H1 (cell line): ENCODE data around the gene CEP41.

ENCODE experiments used
- CHD1 ChIP-seq: IDR thresholded peaks from 2 replicates; pipeline ENCODE4 v1.6.1; 2012; ENCODE audit warnings: low read depth, low read length, improper control_type of control experiment
- EP300 ChIP-seq, 2 experiments: IDR thresholded peaks; 1 replicate in 1 of 2; 2 replicates in 1 of 2; pipeline ENCODE4 v1.6.1; 2011 to 2012; ENCODE audit warnings: low read depth in 2 of 2, low read length in 2 of 2, mild to moderate bottlenecking in 2 of 2, borderline replicate concordance in 1 of 2, inconsistent platforms in 1 of 2, moderate library complexity in 1 of 2
- POLR2A ChIP-seq, 2 experiments: IDR thresholded peaks; 1 replicate in 1 of 2; 2 replicates in 1 of 2; pipeline ENCODE4 v1.6.1; 2011; ENCODE audit warnings: low read depth in 2 of 2, low read length in 2 of 2, mild to moderate bottlenecking in 2 of 2; ENCODE audit errors: control extremely low read depth in 1 of 2
- POLR2AphosphoS5 ChIP-seq: IDR thresholded peaks from 2 replicates; pipeline ENCODE4 v1.6.1; 2011; ENCODE audit warnings: low read depth, low read length
- RFX5 ChIP-seq: IDR thresholded peaks from 2 replicates; pipeline ENCODE4 v1.6.1; 2011; ENCODE audit warnings: low read depth, low read length, improper control_type of control experiment, borderline replicate concordance
- RNF2 ChIP-seq: fragments of 200-900, 300-1000 bp; sonication (generic); IDR thresholded peaks from 2 replicates; pipeline ENCODE4 v1.7.1; 2016; ENCODE audit warnings: borderline replicate concordance, low read depth, mild to moderate bottlenecking, antibody characterized with exemption, low read length; ENCODE audit not compliant: poor library complexity, severe bottlenecking; ENCODE audit errors: missing control alignments
- SIN3A ChIP-seq, 2 experiments: IDR thresholded peaks in 1 of 2; conservative IDR thresholded peaks in 1 of 2; 2 replicates each; pipeline ENCODE4 v1.6.1; 2011 to 2012; ENCODE audit warnings: low read length in 2 of 2, improper control_type of control experiment in 1 of 2, low read depth in 1 of 2, mild to moderate bottlenecking in 1 of 2
- TEAD4 ChIP-seq: IDR thresholded peaks from 2 replicates; pipeline ENCODE4 v1.6.1; 2012; ENCODE audit warnings: low read depth, low read length, inconsistent platforms, mixed read lengths
- YY1 ChIP-seq: IDR thresholded peaks from 2 replicates; pipeline ENCODE4 v1.6.1; 2011; ENCODE audit warnings: low read depth, mild to moderate bottlenecking, low read length
- TF ChIP-seq, protein P1 (sequence below), 3 experiments: IDR thresholded peaks; 1 replicate in 2 of 3; 2 replicates in 1 of 3; pipeline versions ENCODE4 v1.5.1 to v1.6.1; 2011; ENCODE audit warnings: low read length in 3 of 3, mild to moderate bottlenecking in 3 of 3, inconsistent platforms in 2 of 3, low read depth in 1 of 3, moderate library complexity in 1 of 3; ENCODE audit not compliant: insufficient read depth in 1 of 3; ENCODE audit errors: control extremely low read depth in 1 of 3
- TF ChIP-seq, protein P2 (sequence below): IDR thresholded peaks from 2 replicates; pipeline ENCODE4 v1.6.1; 2011; ENCODE audit warnings: low read length, improper control_type of control experiment

DNA sequence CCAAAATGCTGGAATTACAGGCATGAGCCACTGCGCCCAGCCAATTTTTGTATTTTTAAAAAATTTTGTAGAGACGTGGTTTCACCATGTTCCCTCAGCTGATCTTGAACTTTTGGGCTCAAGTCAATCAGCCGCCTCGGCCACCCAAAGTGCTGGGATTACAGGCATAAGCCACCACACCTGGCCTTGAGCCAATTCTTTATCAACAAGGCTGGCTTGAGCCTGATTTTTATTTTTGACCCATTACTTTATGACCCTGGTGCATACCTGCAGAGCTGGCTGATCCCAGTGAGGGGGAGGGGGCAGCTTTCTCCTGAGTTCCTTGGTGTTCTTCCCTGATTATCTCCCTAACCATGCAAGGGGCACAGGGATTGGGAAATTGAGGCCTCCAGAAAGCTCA is 76.4 kb downstream of the CEP41 start:
- TF ChIP-seq SIN3A (conservative IDR thresholded peaks at IDR 0.05 in 1 of 2, IDR thresholded peaks at IDR 0.05 in 1 of 2; ENCODE audit: low read depth in 1 of 2, low read length in 2 of 2), result no peak
- TF ChIP-seq, protein P1, sequence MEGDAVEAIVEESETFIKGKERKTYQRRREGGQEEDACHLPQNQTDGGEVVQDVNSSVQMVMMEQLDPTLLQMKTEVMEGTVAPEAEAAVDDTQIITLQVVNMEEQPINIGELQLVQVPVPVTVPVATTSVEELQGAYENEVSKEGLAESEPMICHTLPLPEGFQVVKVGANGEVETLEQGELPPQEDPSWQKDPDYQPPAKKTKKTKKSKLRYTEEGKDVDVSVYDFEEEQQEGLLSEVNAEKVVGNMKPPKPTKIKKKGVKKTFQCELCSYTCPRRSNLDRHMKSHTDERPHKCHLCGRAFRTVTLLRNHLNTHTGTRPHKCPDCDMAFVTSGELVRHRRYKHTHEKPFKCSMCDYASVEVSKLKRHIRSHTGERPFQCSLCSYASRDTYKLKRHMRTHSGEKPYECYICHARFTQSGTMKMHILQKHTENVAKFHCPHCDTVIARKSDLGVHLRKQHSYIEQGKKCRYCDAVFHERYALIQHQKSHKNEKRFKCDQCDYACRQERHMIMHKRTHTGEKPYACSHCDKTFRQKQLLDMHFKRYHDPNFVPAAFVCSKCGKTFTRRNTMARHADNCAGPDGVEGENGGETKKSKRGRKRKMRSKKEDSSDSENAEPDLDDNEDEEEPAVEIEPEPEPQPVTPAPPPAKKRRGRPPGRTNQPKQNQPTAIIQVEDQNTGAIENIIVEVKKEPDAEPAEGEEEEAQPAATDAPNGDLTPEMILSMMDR (IDR thresholded peaks at IDR 0.05; ENCODE audit: control extremely low read depth in 1 of 3, insufficient read depth in 1 of 3, low read depth in 1 of 3, low read length in 3 of 3), result no peak
- no peak for TF ChIP-seq POLR2AphosphoS5
- TF ChIP-seq CHD1, result no peak
- TF ChIP-seq RFX5, result no peak
- TF ChIP-seq EP300 (IDR thresholded peaks at IDR 0.05; ENCODE audit: borderline replicate concordance in 1 of 2, low read depth in 2 of 2, low read length in 2 of 2), result no peak
- TF ChIP-seq RNF2, result no peak
- no peak for TF ChIP-seq POLR2A (IDR thresholded peaks at IDR 0.05; ENCODE audit: control extremely low read depth in 1 of 2, low read depth in 2 of 2, low read length in 2 of 2)
- TF ChIP-seq, protein P2, sequence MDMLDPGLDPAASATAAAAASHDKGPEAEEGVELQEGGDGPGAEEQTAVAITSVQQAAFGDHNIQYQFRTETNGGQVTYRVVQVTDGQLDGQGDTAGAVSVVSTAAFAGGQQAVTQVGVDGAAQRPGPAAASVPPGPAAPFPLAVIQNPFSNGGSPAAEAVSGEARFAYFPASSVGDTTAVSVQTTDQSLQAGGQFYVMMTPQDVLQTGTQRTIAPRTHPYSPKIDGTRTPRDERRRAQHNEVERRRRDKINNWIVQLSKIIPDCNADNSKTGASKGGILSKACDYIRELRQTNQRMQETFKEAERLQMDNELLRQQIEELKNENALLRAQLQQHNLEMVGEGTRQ, result no peak
- no peak for TF ChIP-seq YY1
- no peak for TF ChIP-seq TEAD4
